ENCODE results near the gene RNU7-1.
A peak's percentile ranks its signal among the peaks of the same experiment; 100 is the strongest.

The RNU7-1 gene

GRCh38 chr12:6950401-6950801, 6.8 kb downstream of the RNU7-1 start:
- Histone ChIP-seq H3K27ac (ENCODE audit: low read depth, low read length) (no peak overlapping the region), H3K79me2 (ENCODE audit: insufficient read depth, low read length) (no peaks in the 10 kb centered on the region), H3K9ac (ENCODE audit: low read length) (peak overlapping the region; percentile 55; the same call in 1 of the 2 replicates)

GRCh38 chr12:6950811-6951540, 7.4 kb downstream of the RNU7-1 start, which contains the start of gene PTPN6:
Gene PTPN6 (plus strand): TSS chr12:6951356. CDS start chr12:6951513, 157 bp downstream.
- Histone ChIP-seq H3K4me3 (ENCODE audit: insufficient read depth, low read length, poor library complexity, severe bottlenecking) (peak within 1 kb of the TSS; percentile 45), H3K9me3 (ENCODE audit: insufficient read depth, low read length) (no peaks in the 10 kb centered on the region), H3K27ac (ENCODE audit: low read depth, low read length) (no peak within 1 kb of the TSS), H3K36me3 (ENCODE audit: low read length) (no peaks in the 10 kb centered on the region), H3K27me3 (ENCODE audit: low read length) (no peaks in the 10 kb centered on the region), H3K9ac (ENCODE audit: low read length) (peak within 1 kb of the TSS; percentile 55), H3K4me2 (ENCODE audit: low read depth, low read length, poor library complexity, severe bottlenecking) (peak within 1 kb of the TSS; percentile 61), H3K9me2 (replicated peaks; ENCODE audit: insufficient read depth, low read length) (no peaks in the 10 kb centered on the region), H3F3A (ENCODE audit: insufficient read depth) (peaks cover 7% of the 10 kb centered on the region), H2AFZ (ENCODE audit: low read depth, low read length, severe bottlenecking) (no peak within 1 kb of the TSS), H3K79me2 (ENCODE audit: insufficient read depth, low read length) (no peaks in the 10 kb centered on the region), H4K20me1 (ENCODE audit: low read depth, low read length) (no peaks in the 10 kb centered on the region)
- TF ChIP-seq EZH2phosphoT487 (conservative IDR thresholded peaks at IDR 0.05; ENCODE audit: low read length) (no peak), CTCF (IDR thresholded peaks at IDR 0.05; ENCODE audit: insufficient read depth, low read length, poor library complexity, severe bottlenecking) (no peak)

More at GRCh38 chr12:6950401-6950801, 6.8 kb downstream of the RNU7-1 start:
- H3K9me3 ChIP-seq (ENCODE audit: insufficient read depth, low read length) = no peaks in the 10 kb centered on the region
- H3K4me3 ChIP-seq (ENCODE audit: insufficient read depth, low read length, poor library complexity, severe bottlenecking) = no peak overlapping the region
- no peak overlapping the region for H2AFZ ChIP-seq (ENCODE audit: low read depth, low read length, severe bottlenecking)
- H3K4me2 ChIP-seq (ENCODE audit: low read depth, low read length, poor library complexity, severe bottlenecking) = peak overlapping the region; percentile 61
- no peaks in the 10 kb centered on the region for H3K27me3 ChIP-seq (ENCODE audit: low read length)
- H4K20me1 ChIP-seq (ENCODE audit: low read depth, low read length) = no peaks in the 10 kb centered on the region
- TF ChIP-seq CTCF (IDR thresholded peaks at IDR 0.05; ENCODE audit: insufficient read depth, low read length, poor library complexity, severe bottlenecking) = peak; percentile 33
- TF ChIP-seq EZH2phosphoT487 (conservative IDR thresholded peaks at IDR 0.05; ENCODE audit: low read length) = no peak
- peaks cover 7% of the 10 kb centered on the region for H3F3A ChIP-seq (ENCODE audit: insufficient read depth)
- H3K9me2 ChIP-seq (replicated peaks; ENCODE audit: insufficient read depth, low read length) = no peaks in the 10 kb centered on the region
- no peaks in the 10 kb centered on the region for H3K36me3 ChIP-seq (ENCODE audit: low read length)

GRCh38 chr12:6951551-6952120, 8.0 kb downstream of the RNU7-1 start:
- peak overlapping the region; percentile 55 for H3K9ac ChIP-seq (ENCODE audit: low read length)
- no peaks in the 10 kb centered on the region for H3K9me3 ChIP-seq (ENCODE audit: insufficient read depth, low read length)
- H4K20me1 ChIP-seq (ENCODE audit: low read depth, low read length) = no peaks in the 10 kb centered on the region
- no peaks in the 10 kb centered on the region for H3K79me2 ChIP-seq (ENCODE audit: insufficient read depth, low read length)
- H3K4me3 ChIP-seq (ENCODE audit: insufficient read depth, low read length, poor library complexity, severe bottlenecking) = peak overlapping the region; percentile 45
- TF ChIP-seq CTCF (IDR thresholded peaks at IDR 0.05; ENCODE audit: insufficient read depth, low read length, poor library complexity, severe bottlenecking) = no peak
- no peaks in the 10 kb centered on the region for H3K27me3 ChIP-seq (ENCODE audit: low read length)
- peaks cover 6% of the 10 kb centered on the region for H3F3A ChIP-seq (ENCODE audit: insufficient read depth)
- no peaks in the 10 kb centered on the region for H3K9me2 ChIP-seq (replicated peaks; ENCODE audit: insufficient read depth, low read length)
- no peaks in the 10 kb centered on the region for H3K36me3 ChIP-seq (ENCODE audit: low read length)
- H2AFZ ChIP-seq (ENCODE audit: low read depth, low read length, severe bottlenecking) = no peak overlapping the region
- no peak overlapping the region for H3K27ac ChIP-seq (ENCODE audit: low read depth, low read length)
- H3K4me2 ChIP-seq (ENCODE audit: low read depth, low read length, poor library complexity, severe bottlenecking) = peak overlapping the region; percentile 61
